GF-D8 (cell line): ENCODE data around the gene ZNF324B.
"Not testable (repeated sequence)": the region's sequence is repeated elsewhere in the genome, so short reads cannot be mapped to it uniquely, and the experiment has no call there.

Experiments
- DNase-seq: peaks from one replicate; lab custom pipeline; 2025; lab: John Stamatoyannopoulos, UW

Gene ZNF324B

GRCh38 chr19:58451358-58452101 lies at the start of gene ZNF324B:
Gene ZNF324B, plus strand, starts transcription at chr19:58451622. Its CDS starts 2,080 bp downstream, at chr19:58453702.
- DNase-seq, result peak; percentile 82

DNA sequence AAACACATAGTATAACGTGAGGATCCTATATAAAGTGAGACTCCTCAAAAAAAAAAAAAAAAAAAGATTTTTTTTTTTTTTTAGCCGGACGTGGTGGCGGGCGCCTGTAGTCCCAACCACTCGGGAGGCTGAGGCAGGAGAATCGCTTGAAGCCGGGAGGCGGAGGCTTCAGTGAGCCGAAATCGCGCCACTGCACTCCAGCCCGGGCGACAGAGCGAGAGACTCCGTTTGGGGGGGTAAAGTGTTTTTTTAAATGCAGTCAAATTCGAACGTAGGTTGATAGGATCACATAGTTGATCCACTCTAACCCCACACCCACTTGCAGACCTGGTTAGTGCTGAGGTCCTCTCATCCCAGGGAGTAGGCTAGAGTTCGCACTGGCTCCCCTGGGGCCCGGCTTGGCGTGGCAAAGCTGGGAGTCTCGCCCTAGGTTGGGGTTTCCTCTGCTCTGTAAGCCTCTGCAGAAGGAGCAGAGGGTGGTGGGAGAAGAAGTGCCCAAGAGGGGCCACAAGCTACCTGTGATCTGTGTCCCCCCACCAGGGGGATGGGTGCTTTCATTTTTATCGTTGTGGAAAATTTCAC lies 49.5 kb upstream of the ZNF324B start:
- no peak for DNase-seq

GRCh38 chr19:58403920-58404478 lies 47.4 kb upstream of the ZNF324B start:
- not testable (repeated sequence) for DNase-seq

- peak; percentile 6 for DNase-seq
These were observed 44.4 kb upstream of the ZNF324B start for GRCh38 chr19:58406818-58407657.

DNA sequence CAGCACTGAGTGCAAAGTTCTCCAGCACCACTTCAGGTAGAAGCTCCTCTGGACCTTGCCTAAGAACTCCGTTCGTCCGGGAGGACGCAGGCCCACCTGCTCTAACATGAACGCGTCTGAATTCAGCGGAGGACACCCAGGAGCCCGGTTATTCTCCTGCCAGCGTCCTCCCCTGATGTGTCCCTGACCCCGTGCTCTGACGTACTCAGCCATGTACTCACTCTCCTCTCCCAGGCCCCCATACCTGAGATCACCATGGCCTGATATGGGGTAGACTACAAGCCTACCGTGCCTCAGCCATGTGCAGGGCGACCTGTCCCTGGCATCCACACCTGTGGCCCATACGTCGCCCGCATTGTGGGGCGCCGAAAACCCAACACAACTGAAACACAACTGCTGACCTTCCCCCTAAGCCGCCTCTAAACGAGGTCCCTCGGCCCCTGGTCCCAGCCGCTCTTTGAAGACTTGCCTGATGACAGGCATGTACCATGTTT lies 43.7 kb upstream of the ZNF324B start:
- DNase-seq, result no peak

DNA sequence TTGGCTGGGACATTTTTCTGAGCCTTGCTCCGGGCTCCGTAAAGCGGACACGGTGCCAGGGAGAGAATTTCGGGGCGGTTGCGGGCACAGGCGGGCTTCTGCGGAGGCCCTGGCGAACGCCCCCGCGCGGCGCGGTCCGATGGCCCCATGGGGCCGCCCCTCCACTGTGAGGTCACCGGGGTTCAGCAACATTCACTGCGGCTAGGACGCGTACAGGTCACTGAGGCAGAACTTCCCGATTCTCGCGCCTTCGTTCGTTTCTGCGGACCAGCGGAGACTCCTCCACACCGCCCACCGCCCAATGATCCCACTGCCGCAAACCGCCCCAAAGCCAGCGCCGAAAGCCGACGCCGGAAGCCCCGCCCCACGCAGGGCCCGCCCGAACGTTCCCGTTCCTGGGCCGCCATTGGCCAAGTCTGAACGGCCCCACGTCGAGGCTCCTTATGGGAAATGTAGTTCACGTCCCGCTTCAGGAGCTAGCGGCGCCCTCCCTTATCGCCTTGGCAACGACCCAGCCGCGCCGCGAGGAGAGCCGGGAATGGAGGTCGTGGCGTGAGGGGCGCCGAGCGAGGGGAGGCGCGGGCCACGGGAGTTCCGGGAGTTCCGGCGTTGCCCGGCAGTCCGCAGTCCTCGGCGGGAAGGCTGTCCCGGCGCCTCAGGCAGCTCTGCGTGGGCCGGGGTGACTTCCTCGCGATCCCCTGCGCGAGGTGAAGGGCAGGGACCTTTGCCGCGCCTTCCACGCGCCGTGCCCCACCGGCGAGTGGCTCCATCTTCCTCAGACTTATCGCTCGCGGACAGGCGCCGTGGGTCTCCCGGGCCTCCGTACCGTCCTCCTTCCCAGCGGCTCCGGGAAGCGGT lies 43.0 kb upstream of the ZNF324B start, which contains the start of gene ZNF584:
TSS of gene ZNF584 (plus strand) at position 498 of the 858 bp plus-strand sequence. CDS start 499 bp downstream, outside the sequence.
- DNase-seq, result peak; percentile 92

DNA sequence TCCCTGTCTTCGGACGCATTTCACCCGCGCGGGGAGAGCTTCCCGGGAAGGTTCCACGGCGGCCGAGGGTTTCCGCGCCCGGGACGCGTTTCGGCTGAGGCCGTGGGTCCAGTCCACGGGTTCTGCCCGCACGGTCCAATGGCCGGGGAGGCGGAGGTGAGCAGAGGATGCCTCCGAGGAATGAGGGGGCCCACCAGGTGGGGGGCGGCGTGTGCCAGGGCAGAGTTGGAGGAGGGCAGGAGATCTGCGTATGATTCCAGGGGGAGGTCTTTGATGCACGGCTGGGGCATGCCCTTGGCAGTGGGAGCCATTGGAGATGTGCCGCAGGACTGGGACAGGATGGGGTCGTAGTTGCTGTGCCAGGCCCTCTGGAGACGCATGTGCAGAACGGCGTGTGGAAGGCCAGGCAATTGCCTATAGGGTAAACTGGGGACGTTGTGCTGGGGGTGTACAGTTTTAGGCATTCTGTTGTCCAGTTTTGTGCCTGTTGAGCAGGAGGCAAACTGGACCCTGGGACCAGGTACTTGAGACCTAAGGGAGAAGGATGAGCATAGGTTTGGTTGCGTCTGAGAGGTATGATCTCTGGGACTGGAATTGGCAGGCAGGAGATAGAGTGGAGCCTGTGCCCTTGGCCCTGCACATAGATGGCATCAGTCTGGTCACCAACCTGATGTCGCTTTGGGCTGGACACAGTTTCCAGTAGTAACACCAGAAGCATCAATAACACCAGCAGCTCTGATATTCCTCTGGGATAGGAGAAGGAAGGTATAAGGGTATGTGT lies 42.2 kb upstream of the ZNF324B start:
- DNase-seq, result peak; percentile 6

DNA sequence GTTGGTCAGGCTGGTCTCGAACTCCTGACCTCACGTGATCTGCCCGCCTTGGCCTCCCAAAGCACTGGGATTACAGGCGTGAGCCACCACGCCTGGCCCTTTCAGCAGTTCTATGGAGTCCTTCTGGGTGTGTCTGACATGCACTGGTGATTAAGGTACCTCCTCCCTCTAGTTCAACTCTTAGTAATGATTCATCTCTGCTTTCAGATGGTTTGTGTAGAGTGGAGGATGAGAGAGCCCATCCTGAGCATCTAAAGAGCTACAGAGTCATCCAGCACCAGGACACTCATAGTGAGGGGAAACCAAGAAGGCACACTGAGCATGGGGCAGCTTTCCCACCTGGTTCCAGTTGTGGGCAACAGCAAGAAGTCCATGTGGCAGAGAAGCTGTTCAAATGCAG lies 34.8 kb upstream of the ZNF324B start:
- DNase-seq, result no peak

DNA sequence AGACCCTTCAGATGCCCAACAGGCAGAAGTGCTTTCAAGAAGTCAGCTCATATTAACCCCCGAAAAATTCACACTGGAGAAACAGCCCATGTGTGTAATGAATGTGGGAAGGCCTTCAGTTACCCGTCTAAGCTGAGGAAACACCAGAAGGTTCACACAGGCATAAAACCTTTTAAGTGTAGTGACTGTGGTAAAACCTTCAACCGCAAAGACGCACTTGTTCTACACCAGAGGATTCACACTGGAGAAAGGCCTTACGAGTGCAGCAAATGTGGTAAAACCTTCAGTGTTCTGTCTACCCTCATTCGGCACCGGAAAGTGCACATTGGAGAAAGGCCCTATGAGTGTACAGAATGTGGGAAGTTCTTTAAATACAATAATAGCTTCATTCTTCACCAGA lies 34.4 kb upstream of the ZNF324B start:
- DNase-seq, result no peak

DNA sequence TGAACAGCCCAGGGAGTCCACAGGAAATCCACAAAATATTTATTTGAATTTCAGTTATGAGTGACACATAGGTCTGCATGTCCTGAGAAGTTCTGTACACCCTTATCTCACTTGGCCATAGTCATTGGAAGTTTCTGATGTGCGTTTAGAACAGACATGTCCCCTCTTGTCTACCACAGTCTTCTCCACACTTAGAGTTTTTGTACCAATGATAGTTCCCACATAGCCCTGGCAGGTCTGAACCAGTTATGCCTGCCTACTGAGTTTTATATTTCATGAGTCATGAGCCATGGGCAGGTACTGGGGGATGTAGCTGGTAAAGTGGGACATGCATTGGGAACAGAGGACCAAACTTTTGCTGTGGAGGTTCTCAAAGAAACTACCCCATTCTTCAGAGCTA lies 22.8 kb upstream of the ZNF324B start:
- DNase-seq, result no peak

DNA sequence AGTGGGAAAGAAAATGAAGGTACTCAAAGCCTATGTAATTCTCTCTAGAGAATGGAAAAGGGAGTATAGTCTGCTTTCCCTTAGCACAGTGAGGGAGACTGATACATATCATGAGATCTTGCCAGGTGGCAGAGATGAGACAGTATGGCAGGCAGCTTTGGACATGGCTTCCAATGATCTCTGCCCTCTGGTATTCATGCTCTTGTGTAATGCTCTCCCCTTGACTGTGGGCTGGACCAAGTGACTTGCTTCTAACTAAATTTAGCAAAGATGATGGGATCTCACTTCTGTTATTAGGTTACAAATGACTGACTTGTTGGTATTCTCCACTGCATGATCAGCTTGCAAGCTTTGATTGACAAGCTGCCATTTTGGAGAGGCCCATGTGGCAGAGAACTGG lies 21.7 kb upstream of the ZNF324B start:
- DNase-seq, result no peak

DNA sequence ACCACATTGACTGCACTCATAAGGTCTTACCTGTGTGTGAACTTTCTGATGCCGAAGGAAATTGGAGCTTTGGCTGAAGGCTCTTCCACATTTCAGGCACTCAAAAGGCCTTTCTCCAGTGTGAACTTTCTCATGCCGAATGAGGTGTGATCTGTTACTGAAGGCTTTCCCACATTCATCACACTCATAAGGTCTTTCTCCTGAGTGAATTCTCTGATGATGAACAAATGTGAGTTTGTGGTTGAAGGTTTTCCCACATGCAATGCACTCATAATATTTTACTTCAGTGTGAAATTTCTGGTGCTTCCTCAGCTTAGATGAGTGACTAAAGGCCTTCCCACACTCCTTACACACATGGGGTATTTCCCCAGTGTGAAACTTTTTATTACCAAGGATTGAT lies 17.2 kb upstream of the ZNF324B start:
- DNase-seq, result no peak

GRCh38 chr19:58439576-58440554 lies 11.6 kb upstream of the ZNF324B start, which contains the start of gene ZNF132:
Gene ZNF132, minus strand, starts transcription at chr19:58440153. Its CDS starts 332 bp downstream, at chr19:58439821.
- DNase-seq, result peak; percentile 84

DNA sequence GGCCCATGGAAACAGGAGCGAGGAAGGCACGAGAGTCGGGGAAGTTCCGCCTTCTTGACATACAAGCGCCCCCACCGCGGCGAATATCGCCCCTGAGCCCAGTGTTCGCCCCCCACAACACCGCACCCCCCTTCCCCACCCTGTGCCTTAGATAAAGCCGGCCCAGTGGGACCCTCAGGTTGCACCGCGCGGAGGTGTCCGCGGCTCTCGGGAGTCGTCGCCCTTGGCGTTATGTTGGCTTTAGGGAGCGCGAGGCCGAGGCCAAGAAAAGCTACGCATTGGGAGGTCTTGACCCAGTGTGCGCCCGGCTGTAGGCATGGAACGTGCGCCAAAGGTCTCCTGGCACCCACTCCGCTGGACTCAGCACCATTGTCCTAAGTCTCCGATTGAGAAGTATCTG lies 10.9 kb upstream of the ZNF324B start:
- DNase-seq, result no peak

DNA sequence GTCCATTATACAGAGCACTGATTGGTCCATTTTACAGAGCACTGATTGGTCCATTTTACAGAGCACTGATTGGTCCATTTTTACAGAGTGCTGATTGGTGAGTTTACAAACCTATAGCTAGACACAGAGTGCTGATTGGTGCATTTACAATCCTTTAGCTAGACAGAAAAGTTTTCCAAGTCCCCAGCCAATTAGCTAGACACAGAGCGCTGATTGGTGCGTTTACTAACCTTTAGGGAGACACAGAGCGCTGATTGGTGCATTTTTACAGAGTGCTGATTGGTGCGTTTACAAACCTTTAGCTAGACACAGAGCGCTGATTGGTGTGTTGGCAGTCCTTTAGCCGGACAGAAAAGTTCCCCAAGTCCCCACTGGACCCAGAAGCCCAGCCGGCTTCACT lies 8.4 kb upstream of the ZNF324B start:
- DNase-seq, result not testable (repeated sequence)

GRCh38 chr19:58448860-58449259 lies 2.6 kb upstream of the ZNF324B start:
- DNase-seq, result not testable (repeated sequence)

DNA sequence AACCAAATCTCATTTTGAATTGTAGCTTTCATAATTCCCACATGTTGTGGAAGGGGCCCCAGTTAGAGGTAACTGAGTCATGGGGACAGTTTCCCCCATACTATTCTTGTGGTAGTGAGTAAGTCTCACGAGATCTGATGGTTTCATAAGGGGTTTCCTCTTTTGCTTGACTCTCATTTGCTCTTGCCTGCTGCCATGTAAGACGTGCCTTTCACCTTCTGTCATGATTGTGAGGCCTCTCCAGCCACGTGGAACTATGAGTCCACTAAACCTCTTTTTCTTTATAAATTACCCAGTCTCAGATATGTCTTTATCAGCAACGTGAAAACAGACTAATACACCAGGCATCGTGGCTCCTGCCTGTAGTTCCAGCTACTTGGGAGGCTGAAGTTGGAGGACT lies 1.4 kb upstream of the ZNF324B start:
- not testable (repeated sequence) for DNase-seq

DNA sequence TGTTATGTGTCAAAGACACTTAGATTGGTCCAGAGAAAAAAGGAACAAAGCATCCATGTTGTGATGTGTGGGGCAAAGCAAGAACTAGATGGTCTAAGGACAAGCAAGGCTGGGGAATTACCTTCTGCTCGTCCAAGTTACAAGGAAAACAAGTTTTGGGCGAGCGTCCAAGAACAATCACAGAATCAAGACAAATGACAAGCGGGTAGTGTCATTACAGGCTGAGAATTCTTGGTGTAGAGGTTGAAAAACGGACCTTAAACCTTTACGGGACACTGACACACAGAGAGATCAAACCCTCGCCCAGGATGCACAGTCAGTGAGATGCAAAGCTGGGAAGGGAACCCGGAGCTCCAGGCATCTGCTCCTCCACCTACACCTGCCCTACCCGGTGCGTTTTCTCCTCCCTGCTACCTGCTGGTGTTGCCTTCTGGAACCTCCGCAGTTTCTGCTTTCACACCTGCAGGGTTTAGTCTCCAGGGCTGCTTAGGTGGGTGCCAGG lies 515 bp upstream of the ZNF324B start:
- DNase-seq, result no peak

DNA sequence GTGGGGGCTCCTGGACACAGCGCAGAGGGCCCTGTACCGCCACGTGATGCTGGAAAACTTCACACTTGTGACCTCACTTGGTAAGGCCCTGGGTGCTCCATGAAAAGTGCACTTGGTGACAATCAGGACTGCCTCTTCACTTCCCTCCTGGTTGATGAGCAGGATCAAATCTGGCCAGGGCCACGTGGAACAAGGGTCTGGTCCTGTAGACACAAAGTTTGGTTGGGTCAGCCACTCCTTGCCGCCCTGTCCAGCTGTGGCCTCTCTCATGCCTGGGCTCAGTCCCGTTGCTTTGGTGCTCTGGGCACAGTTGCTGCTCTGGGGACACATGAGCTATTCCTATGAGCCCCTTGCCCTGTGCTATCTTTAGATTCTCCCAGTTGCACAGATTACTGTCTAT lies 2.3 kb downstream of the ZNF324B start:
- DNase-seq, result no peak
